SK-N-SH (cell line): Measurements from ENCODE around the gene ATG4B. TPM values are rescaled to one million over a fixed set of nuclear protein-coding genes. Genes with fewer than 3 reads are reported as not detected.

Experiments
- CTCF ChIA-PET: fragments of 300-600, 350-600 bp; formaldehyde crosslinking; extraction: SDS; loops from one replicate; lab custom pipeline; 2021; lab: Yijun Ruan, JAX
- POLR2A ChIA-PET: fragments of 350-600 bp; sonication (Branson Sonifier 250); formaldehyde crosslinking; extraction: SDS; loops from one replicate; lab custom pipeline; 2020; ENCODE audit warnings: antibody characterized with exemption, inconsistent platforms; lab: Yijun Ruan, JAX
- DNase-seq: peaks from one replicate; pipeline ENCODE4 v3.0.0; 2012
- H2AFZ ChIP-seq: fragments of 200-600 bp; sonication (generic); 2 replicates; pipeline ENCODE4 v1.8.1; 2016; ENCODE audit warnings: antibody characterized with exemption, mild to moderate bottlenecking, low read depth
- H3F3A ChIP-seq: fragments of 200-600 bp; sonication (generic); replicated peaks from 2 replicates; pipeline ENCODE3; 2016; ENCODE audit warnings: antibody characterized with exemption, mild to moderate bottlenecking; ENCODE audit not compliant: insufficient read depth
- H3K27ac ChIP-seq, 2 experiments: fragments of 200-500 bp in 1 of 2; fragments of 200-600 bp in 1 of 2; sonication (Bioruptor generic) in 1 of 2; sonication (generic), shearing (Covaris generic) in 1 of 2; 2 replicates each; pipeline versions ENCODE4 v1.5.1 to v1.6.1; 2014 to 2016; ENCODE audit warnings: low read depth in 2 of 2, inconsistent platforms in 1 of 2, low read length in 1 of 2, mild to moderate bottlenecking in 1 of 2, mixed read lengths in 1 of 2
- H3K27me3 ChIP-seq: fragments of 200-600 bp; sonication (generic), shearing (Covaris generic); 2 replicates; pipeline ENCODE4 v1.6.1; 2016; ENCODE audit warnings: mixed run types; ENCODE audit not compliant: insufficient read depth
- H3K36me3 ChIP-seq, 2 experiments: fragments of 200-500 bp in 1 of 2; fragments of 200-600 bp in 1 of 2; sonication (Bioruptor generic) in 1 of 2; sonication (generic) in 1 of 2; replicated peaks in 1 of 2; 2 replicates each; pipeline versions ENCODE3 to v1.5.1; 2014 to 2016; ENCODE audit warnings: low read length in 1 of 2, mild to moderate bottlenecking in 1 of 2; ENCODE audit not compliant: insufficient read depth in 2 of 2, control insufficient read depth in 1 of 2
- H3K4me1 ChIP-seq, 2 experiments: fragments of 200-500 bp in 1 of 2; fragments of 200-600 bp in 1 of 2; sonication (Bioruptor generic) in 1 of 2; sonication (generic), shearing (Covaris generic) in 1 of 2; 2 replicates each; pipeline versions ENCODE4 v1.5.1 to v1.6.1; 2014 to 2016; ENCODE audit warnings: low read depth in 1 of 2, low read length in 1 of 2, mixed run types in 1 of 2; ENCODE audit not compliant: insufficient read depth in 2 of 2, control insufficient read depth in 1 of 2
- H3K4me2 ChIP-seq: fragments of 200-600 bp; sonication (generic), shearing (Covaris generic); 2 replicates; pipeline ENCODE4 v1.6.1; 2017; ENCODE audit warnings: mixed run types
- H3K4me3 ChIP-seq, 2 experiments: fragments of 200-500 bp in 1 of 2; fragments of 200-600 bp in 1 of 2; sonication (Bioruptor generic) in 1 of 2; sonication (generic), shearing (Covaris generic) in 1 of 2; 2 replicates each; pipeline versions ENCODE4 v1.5.1 to v1.8.1; 2014 to 2016; ENCODE audit warnings: low read depth in 2 of 2, inconsistent platforms in 1 of 2, low read length in 1 of 2, mild to moderate bottlenecking in 1 of 2, mixed read lengths in 1 of 2, moderate library complexity in 1 of 2
- H3K79me2 ChIP-seq: fragments of 200-600 bp; sonication (generic); 2 replicates; pipeline ENCODE4 v1.8.1; 2017; ENCODE audit warnings: mild to moderate bottlenecking; ENCODE audit not compliant: insufficient read depth
- H3K9ac ChIP-seq: fragments of 200-600 bp; sonication (generic); 2 replicates; pipeline ENCODE4 v1.6.1; 2017; ENCODE audit warnings: mixed run types
- H3K9me2 ChIP-seq: fragments of 200-600 bp; sonication (generic); 2 replicates; pipeline ENCODE4 v1.6.1; 2017; ENCODE audit warnings: mixed run types
- H3K9me3 ChIP-seq: fragments of 200-600 bp; sonication (generic); 2 replicates; pipeline ENCODE4 v1.6.1; 2017; ENCODE audit warnings: mixed run types, mild to moderate bottlenecking, moderate library complexity
- H4K20me1 ChIP-seq: fragments of 200-600 bp; sonication (generic); 2 replicates; pipeline ENCODE4 v1.6.1; 2017; ENCODE audit warnings: mild to moderate bottlenecking, mixed run types; ENCODE audit not compliant: insufficient read depth
- CHD2 ChIP-seq: fragments of 150-350 bp; IDR thresholded peaks from 2 replicates; pipeline ENCODE4 v1.6.1; 2018; ENCODE audit warnings: low read length; ENCODE audit not compliant: partially characterized antibody
- EZH2phosphoT487 ChIP-seq: fragments of 200-600 bp; sonication (generic); IDR thresholded peaks from 2 replicates; pipeline ENCODE4 v1.6.1; 2017; ENCODE audit warnings: low read depth, mixed run types, mild to moderate bottlenecking, antibody characterized with exemption, moderate library complexity, borderline replicate concordance
- FOSL2 ChIP-seq: IDR thresholded peaks from 2 replicates; pipeline ENCODE4 v1.4.0; 2012; ENCODE audit warnings: low read depth, mild to moderate bottlenecking, moderate library complexity, borderline replicate concordance
- FOXM1 ChIP-seq: IDR thresholded peaks from 2 replicates; pipeline ENCODE4 v1.4.0; 2012; ENCODE audit warnings: low read depth, mild to moderate bottlenecking
- GABPA ChIP-seq: IDR thresholded peaks from 2 replicates; pipeline ENCODE4 v1.4.0; 2012; ENCODE audit warnings: low read depth, mild to moderate bottlenecking
- IRF3 ChIP-seq: fragments of 150-350 bp; IDR thresholded peaks from 2 replicates; pipeline ENCODE4 v1.6.1; 2016; ENCODE audit warnings: mild to moderate bottlenecking, low read depth, low read length
- JUND ChIP-seq: IDR thresholded peaks from 2 replicates; pipeline ENCODE4 v1.4.0; 2012
- MAX ChIP-seq: IDR thresholded peaks from 2 replicates; pipeline ENCODE4 v1.4.0; 2012; ENCODE audit warnings: low read depth
- MEF2A ChIP-seq: IDR thresholded peaks from 2 replicates; pipeline ENCODE4 v1.4.0; 2012; ENCODE audit warnings: low read depth, borderline replicate concordance
- MXI1 ChIP-seq: IDR thresholded peaks from 2 replicates; pipeline ENCODE4 v1.6.1; 2012; ENCODE audit warnings: mild to moderate bottlenecking, low read depth, low read length, improper control_type of control experiment
- NFIC ChIP-seq: IDR thresholded peaks from 2 replicates; pipeline ENCODE4 v1.4.0; 2012; ENCODE audit warnings: borderline replicate concordance
- NRF1 ChIP-seq: IDR thresholded peaks from 2 replicates; pipeline ENCODE4 v1.6.1; 2012; ENCODE audit warnings: low read depth, mild to moderate bottlenecking, low read length
- POLR2AphosphoS5 ChIP-seq: IDR thresholded peaks from 2 replicates; pipeline ENCODE4 v1.6.1; 2012; ENCODE audit warnings: low read depth, low read length
- RAD21 ChIP-seq: IDR thresholded peaks from 2 replicates; pipeline ENCODE4 v1.6.1; 2012; ENCODE audit warnings: mild to moderate bottlenecking, low read length
- RFX5 ChIP-seq: IDR thresholded peaks from 2 replicates; pipeline ENCODE4 v1.6.1; 2012; ENCODE audit warnings: mild to moderate bottlenecking, improper control_type of control experiment, low read length
- RXRA ChIP-seq: IDR thresholded peaks from 2 replicates; pipeline ENCODE4 v1.4.0; 2012; ENCODE audit warnings: low read depth, mild to moderate bottlenecking, borderline replicate concordance
- TCF12 ChIP-seq: IDR thresholded peaks from 2 replicates; pipeline ENCODE4 v1.4.0; 2012
- YY1 ChIP-seq: IDR thresholded peaks from 2 replicates; pipeline ENCODE4 v1.4.0; 2012; ENCODE audit warnings: low read depth, mild to moderate bottlenecking
- WGBS: methylation state at CpG from one replicate; pipeline ENCODE4 v1.1.6; 2017; ENCODE audit warnings: low lambda C conversion rate; 5-methylcytosine and 5-hydroxymethylcytosine counted together
- polyA plus RNA-seq, 3 experiments: library from polyadenylated mRNA; depleted of rRNA; stranded (reverse); fragments of >200 nt; gene quantifications; 2 replicates each; pipeline ENCODE4 v1.2.3, GENCODE V29; 2012
- TF ChIP-seq, protein P1 (sequence below): fragments of 200-600 bp; sonication (generic); IDR thresholded peaks from 2 replicates; pipeline ENCODE4 v1.6.1; 2017; ENCODE audit warnings: antibody characterized with exemption, mild to moderate bottlenecking, moderate library complexity
- TF ChIP-seq, protein P2 (sequence below): IDR thresholded peaks from 2 replicates; pipeline ENCODE4; 2012

ATG4B gene
- polyA plus RNA-seq, 1 of the 3 experiments (the other 2 are of a cell fraction), result 107 TPM

DNA sequence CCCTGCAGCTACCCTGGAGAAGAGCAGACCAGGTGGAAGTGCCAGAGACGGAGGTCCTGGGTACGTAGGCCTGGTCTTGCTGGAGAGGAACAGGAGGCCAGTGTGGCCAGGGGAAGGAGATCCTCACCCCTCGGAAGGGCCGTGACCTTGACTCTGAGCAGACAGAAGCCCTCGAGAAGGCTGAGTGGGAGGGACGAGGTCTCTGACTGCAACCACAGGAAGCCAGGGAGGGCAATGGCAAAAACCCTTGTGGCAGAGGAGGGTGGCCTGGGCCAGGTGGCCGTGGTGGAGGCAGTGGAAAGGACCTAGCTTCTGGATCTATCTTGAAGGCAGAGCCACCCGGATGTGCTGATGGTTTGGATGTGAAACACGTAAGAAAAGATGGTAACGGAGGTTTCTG lies 28.6 kb upstream of the ATG4B start (continued):
- TF ChIP-seq NRF1 (no peak), GABPA (no peak), CHD2 (no peak)
- TF ChIP-seq, protein P1, sequence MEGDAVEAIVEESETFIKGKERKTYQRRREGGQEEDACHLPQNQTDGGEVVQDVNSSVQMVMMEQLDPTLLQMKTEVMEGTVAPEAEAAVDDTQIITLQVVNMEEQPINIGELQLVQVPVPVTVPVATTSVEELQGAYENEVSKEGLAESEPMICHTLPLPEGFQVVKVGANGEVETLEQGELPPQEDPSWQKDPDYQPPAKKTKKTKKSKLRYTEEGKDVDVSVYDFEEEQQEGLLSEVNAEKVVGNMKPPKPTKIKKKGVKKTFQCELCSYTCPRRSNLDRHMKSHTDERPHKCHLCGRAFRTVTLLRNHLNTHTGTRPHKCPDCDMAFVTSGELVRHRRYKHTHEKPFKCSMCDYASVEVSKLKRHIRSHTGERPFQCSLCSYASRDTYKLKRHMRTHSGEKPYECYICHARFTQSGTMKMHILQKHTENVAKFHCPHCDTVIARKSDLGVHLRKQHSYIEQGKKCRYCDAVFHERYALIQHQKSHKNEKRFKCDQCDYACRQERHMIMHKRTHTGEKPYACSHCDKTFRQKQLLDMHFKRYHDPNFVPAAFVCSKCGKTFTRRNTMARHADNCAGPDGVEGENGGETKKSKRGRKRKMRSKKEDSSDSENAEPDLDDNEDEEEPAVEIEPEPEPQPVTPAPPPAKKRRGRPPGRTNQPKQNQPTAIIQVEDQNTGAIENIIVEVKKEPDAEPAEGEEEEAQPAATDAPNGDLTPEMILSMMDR, result no peak

DNA sequence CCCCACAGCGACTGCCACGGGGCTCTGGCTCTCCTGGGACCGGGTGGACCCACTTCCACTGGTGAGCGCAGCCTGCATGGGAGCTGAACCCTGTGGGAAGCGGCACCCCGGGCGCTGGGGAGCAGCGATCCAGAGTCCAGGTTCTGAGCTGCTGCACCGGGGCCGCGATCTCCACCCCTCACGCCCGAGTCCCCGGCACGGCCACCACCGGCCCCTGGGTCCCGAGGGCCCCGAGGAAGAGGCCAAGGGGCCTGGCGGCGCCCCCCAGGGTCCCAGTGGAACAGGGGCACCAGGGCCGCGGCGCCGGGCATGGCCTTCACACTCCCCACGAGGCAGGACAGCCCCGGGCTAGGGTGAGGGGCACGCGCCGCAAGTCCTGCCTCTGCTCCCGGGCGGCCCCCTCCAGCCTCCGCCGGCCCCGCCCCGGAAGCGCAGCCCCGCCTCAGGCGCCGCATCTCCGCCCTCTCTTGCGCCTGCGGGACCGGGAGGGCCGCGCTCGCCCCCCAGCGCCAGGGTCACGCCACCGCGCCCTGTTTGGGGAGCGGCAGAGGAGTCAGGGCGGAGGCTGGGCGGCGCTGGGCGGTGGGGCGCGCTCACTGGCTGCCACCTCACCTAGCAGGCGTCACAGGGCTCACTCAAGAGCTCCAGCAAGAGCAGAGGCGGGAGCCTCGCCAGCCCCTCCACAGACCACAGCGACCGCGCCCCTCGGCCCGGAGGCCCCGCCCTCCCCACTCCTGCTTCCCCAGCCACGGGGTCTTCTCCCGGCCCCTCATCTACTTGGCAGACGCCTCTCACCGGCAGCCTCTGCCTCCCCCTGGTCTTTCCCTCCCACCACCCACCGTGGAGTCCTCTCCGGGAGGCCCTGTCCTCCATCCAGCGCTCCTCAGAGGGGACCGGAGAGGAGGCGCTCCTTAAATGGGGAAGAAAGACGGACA lies 27.4 kb upstream of the ATG4B start:
- Histone ChIP-seq H3K4me1 (no peaks in the 10 kb centered on the region; a peak in 2 of 4 replicates), H4K20me1 (0 out of 2 replicates have a peak, but pooled peaks cover 5% of the 10 kb centered on the region), H3K9me2 (no peaks in the 10 kb centered on the region), H3F3A (no peaks in the 10 kb centered on the region), H3K36me3 (peaks cover 10 to 14% of the 10 kb centered on the region in 2 experiments), H3K9ac (no peak overlapping the region), H3K4me2 (no peak overlapping the region), H3K79me2 (peaks cover 58% of the 10 kb centered on the region), H3K9me3 (no peaks in the 10 kb centered on the region), H3K27ac (no peak overlapping the region), H2AFZ (no peak overlapping the region), H3K4me3 (no peak overlapping the region), H3K27me3 (no peaks in the 10 kb centered on the region)
- ChIA-PET POLR2A (interaction anchor here (0.6 kb wide), 1 partner anchor 53 kb away, joined by 3 read pairs; no protein-coding TSS in a partner anchor), CTCF (interaction anchor here (2.0 kb wide), 1 partner anchor 11 kb away, joined by 8 read pairs; no protein-coding TSS in a partner anchor)
- TF ChIP-seq MAX (no peak), RAD21 (no peak), IRF3 (no peak), POLR2AphosphoS5 (no peak)
- DNase-seq, result no peak
- WGBS, result 94% methylated on average over 28 of the region's 76 CpGs

GRCh38 chr2:241611062-241611461 lies 26.4 kb upstream of the ATG4B start:
- no peaks in the 10 kb centered on the region for H3K9me3 ChIP-seq
- WGBS, result 98% methylated on average over 8 of the region's 13 CpGs
- CTCF ChIA-PET, result no interaction called here
- H3K27me3 ChIP-seq, result no peaks in the 10 kb centered on the region
- peaks cover 0 to 4% of the 10 kb centered on the region in 2 experiments; a peak in 2 of 4 replicates for H3K4me1 ChIP-seq
- H4K20me1 ChIP-seq, result 0 out of 2 replicates have a peak, but pooled peaks cover 5% of the 10 kb centered on the region
- peaks cover 67% of the 10 kb centered on the region for H3K79me2 ChIP-seq
- H3K4me2 ChIP-seq, result no peak overlapping the region
- no peaks in the 10 kb centered on the region for H3K9me2 ChIP-seq
- DNase-seq, result no peak
- H3K27ac ChIP-seq, result no peak overlapping the region
- POLR2A ChIA-PET, result no interaction called here
- no peak overlapping the region for H3K9ac ChIP-seq
- H3K4me3 ChIP-seq, result no peak overlapping the region
- peaks cover 10% of the 10 kb centered on the region in 2 experiments for H3K36me3 ChIP-seq
- H3F3A ChIP-seq, result no peaks in the 10 kb centered on the region
- no peak overlapping the region for H2AFZ ChIP-seq
- TF ChIP-seq RAD21, result no peak
- TF ChIP-seq MEF2A, result no peak
- no peak for TF ChIP-seq EZH2phosphoT487
- TF ChIP-seq YY1, result no peak
- no peak for TF ChIP-seq TCF12
- no peak for TF ChIP-seq NFIC
- TF ChIP-seq RFX5, result no peak
- TF ChIP-seq NRF1, result no peak
- no peak for TF ChIP-seq MXI1
- TF ChIP-seq POLR2AphosphoS5, result no peak
- TF ChIP-seq MAX, result no peak
- no peak for TF ChIP-seq FOXM1
- TF ChIP-seq, protein P2, sequence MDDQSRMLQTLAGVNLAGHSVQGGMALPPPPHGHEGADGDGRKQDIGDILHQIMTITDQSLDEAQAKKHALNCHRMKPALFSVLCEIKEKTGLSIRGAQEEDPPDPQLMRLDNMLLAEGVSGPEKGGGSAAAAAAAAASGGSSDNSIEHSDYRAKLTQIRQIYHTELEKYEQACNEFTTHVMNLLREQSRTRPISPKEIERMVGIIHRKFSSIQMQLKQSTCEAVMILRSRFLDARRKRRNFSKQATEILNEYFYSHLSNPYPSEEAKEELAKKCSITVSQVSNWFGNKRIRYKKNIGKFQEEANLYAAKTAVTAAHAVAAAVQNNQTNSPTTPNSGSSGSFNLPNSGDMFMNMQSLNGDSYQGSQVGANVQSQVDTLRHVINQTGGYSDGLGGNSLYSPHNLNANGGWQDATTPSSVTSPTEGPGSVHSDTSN, result no peak
- TF ChIP-seq RXRA, result no peak
- no peak for TF ChIP-seq JUND
- no peak for TF ChIP-seq FOSL2
